Fibroblast of lung (primary cell): ENCODE results near the gene TMEM11.

Source experiments
- CTCF ChIP-seq, 2 donors: IDR thresholded peaks in 1 of 2; conservative IDR thresholded peaks in 1 of 2; 1 replicate in 1 of 2; 2 replicates in 1 of 2; pipeline ENCODE4 v1.5.1; 2011 to 2012; ENCODE audit warnings: low read length in 2 of 2, control low read depth in 1 of 2, inconsistent platforms in 1 of 2, low read depth in 1 of 2, mild to moderate bottlenecking in 1 of 2
- EZH2 ChIP-seq: IDR thresholded peaks from 2 replicates; pipeline ENCODE4 v1.5.1; 2012; ENCODE audit warnings: low read length, control low read depth, mild to moderate bottlenecking; ENCODE audit errors: missing control alignments

- TF ChIP-seq CTCF (conservative IDR thresholded peaks at IDR 0.05 in 1 of 2, IDR thresholded peaks at IDR 0.05 in 1 of 2; ENCODE audit: low read depth in 1 of 2, low read length in 2 of 2), result no peak
- no peak for TF ChIP-seq EZH2
Measured at GRCh38 chr17:21214015-21214776, at the start of gene TMEM11.
